Aorta (tissue), 5 donors: ENCODE data around the gene SOX14. TPM values are rescaled to one million over a fixed set of nuclear protein-coding genes. Genes with fewer than 3 reads are reported as not detected.

Experiments used
- ATAC-seq: fragments of 200-7000 bp; cut with Tn5 transposase; one replicate; pipeline ENCODE4 v1.9.1; 2022; ENCODE audit warnings: moderate library complexity; ENCODE audit not compliant: low FRiP score
- DNase-seq, 2 donors: peaks; one replicate each; pipeline ENCODE4 v3.0.0-alpha.2; 2020
- H3K27ac ChIP-seq, 2 donors: one replicate each; pipeline ENCODE4 v1.5.1; 2013; ENCODE audit warnings: low read length in 2 of 2, mild to moderate bottlenecking in 2 of 2, moderate library complexity in 2 of 2, control low read depth in 1 of 2, inconsistent platforms in 1 of 2, low read depth in 1 of 2
- H3K27me3 ChIP-seq, 2 donors: one replicate each; pipeline ENCODE4 v1.6.1; 2013; ENCODE audit warnings: control low read depth in 1 of 2, low read length in 1 of 2, mild to moderate bottlenecking in 1 of 2, moderate library complexity in 1 of 2; ENCODE audit not compliant: insufficient read depth in 2 of 2, control insufficient read depth in 1 of 2
- H3K36me3 ChIP-seq, 2 donors: one replicate each; pipeline ENCODE4 v1.6.1; 2013; ENCODE audit warnings: control low read depth in 1 of 2, low read length in 1 of 2, mild to moderate bottlenecking in 1 of 2; ENCODE audit not compliant: insufficient read depth in 2 of 2, control insufficient read depth in 1 of 2
- H3K4me1 ChIP-seq, 2 donors: one replicate each; pipeline ENCODE4 v1.6.1; 2013; ENCODE audit warnings: low read length in 2 of 2, control low read depth in 1 of 2, mild to moderate bottlenecking in 1 of 2, moderate library complexity in 1 of 2; ENCODE audit not compliant: insufficient read depth in 2 of 2, control insufficient read depth in 1 of 2
- H3K4me3 ChIP-seq, 2 donors: one replicate each; pipeline ENCODE4 v1.5.1; 2013; ENCODE audit warnings: low read length in 2 of 2, control low read depth in 1 of 2, mild to moderate bottlenecking in 1 of 2
- H3K9me3 ChIP-seq: one replicate; pipeline ENCODE4 v1.6.1; 2013; ENCODE audit warnings: mild to moderate bottlenecking, low read length; ENCODE audit not compliant: control insufficient read depth
- WGBS, 2 donors: extraction: QIAGEN DNeasy Blood & Tissue Kit; methylation state at CpG; one replicate each; pipeline ENCODE4 v1.1.7; 2013; 5-methylcytosine and 5-hydroxymethylcytosine counted together
- intact Hi-C, 2 donors: fragments of 100-400 bp; cut with DNase I; formaldehyde crosslinking; loops; one replicate each; pipeline versions ENCODE4 v1.14.2 to v1.15.0; 2022
- long read RNA-seq, 2 donors: library from polyadenylated mRNA; unstranded; transcript quantifications; one replicate each; pipeline ENCODE4 v2.0.0, GENCODE V29; 2020 to 2021
- polyA plus RNA-seq, 2 donors: library from polyadenylated mRNA; stranded (reverse); fragments of 200-250 nt; gene quantifications; one replicate each; pipeline ENCODE4 v1.2.3, GENCODE V29; 2013
- total RNA-seq, 2 donors: library from RNA; stranded (reverse); fragmentation: NEBNext Ultra II Directional; extraction: Animal tissue kit (Norgen Biotek cat#: 25700); gene quantifications; one replicate each; pipeline ENCODE4 v1.2.1, GENCODE V29; 2021
- donor health status: healthy with polysubstance abuse.
- donor health status: Bipolar disorder and iron deficiency.
- donor health status: DM: no; HTN: no; CAD: no.
- donor health status: DM: no; HTN: no; CAD: no.
- donor health status: DM: yes; HTN: yes; CAD: no.

Gene SOX14
- not detected for total RNA-seq
- polyA plus RNA-seq = not detected
- long read RNA-seq, donor 1 = 0 reads
- long read RNA-seq, donor 2 = 0 reads

GRCh38 chr3:137764001-137764433 lies at the start of gene SOX14:
TSS of gene SOX14 (plus strand) at chr3:137764315. CDS start at chr3:137764785, 470 bp downstream.
- Histone ChIP-seq H3K4me3 (no peak within 1 kb of the TSS), H3K9me3 (peaks cover 2% of the 10 kb centered on the region), H3K27me3 (peaks cover 0 to 2% of the 10 kb centered on the region in 2 donors), H3K4me1 (no peaks in the 10 kb centered on the region), H3K27ac (no peak within 1 kb of the TSS), H3K36me3 (no peaks in the 10 kb centered on the region)
- intact Hi-C loops = no loop called here
- 1% methylated on average over 29 to 30 of the region's 30 CpGs for WGBS, 2 donors
- DNase-seq (peak in 1 of 2 donors; percentile 28), ATAC-seq (no peak)

GRCh38 chr3:137714551-137714950 lies 49.6 kb upstream of the SOX14 start:
- H3K36me3 ChIP-seq = no peaks in the 10 kb centered on the region
- no peaks in the 10 kb centered on the region for H3K27me3 ChIP-seq
- H3K4me3 ChIP-seq = no peak overlapping the region
- no peak overlapping the region for H3K27ac ChIP-seq
- no peaks in the 10 kb centered on the region for H3K4me1 ChIP-seq
- 86 to 92% methylated on average over 18 to 25 of the region's 25 CpGs for WGBS, 2 donors
- DNase-seq (no peak), ATAC-seq (no peak)
- peaks cover 2% of the 10 kb centered on the region for H3K9me3 ChIP-seq
- intact Hi-C loops = no loop called here

- intact Hi-C loops = no loop called here
- Histone ChIP-seq H3K9me3 (peaks cover 11% of the 10 kb centered on the region), H3K4me1 (no peaks in the 10 kb centered on the region), H3K27me3 (no peaks in the 10 kb centered on the region), H3K36me3 (no peaks in the 10 kb centered on the region), H3K4me3 (no peak overlapping the region), H3K27ac (no peak overlapping the region)
- DNase-seq (no peak), ATAC-seq (no peak)
Measured at GRCh38 chr3:137724240-137724639, 39.9 kb upstream of the SOX14 start.

GRCh38 chr3:137737208-137737607 lies 26.9 kb upstream of the SOX14 start:
- no peaks in the 10 kb centered on the region for H3K4me1 ChIP-seq
- intact Hi-C loops = no loop called here
- H3K27me3 ChIP-seq = no peaks in the 10 kb centered on the region
- no peaks in the 10 kb centered on the region for H3K36me3 ChIP-seq
- no peak for DNase-seq
- H3K4me3 ChIP-seq = no peak overlapping the region
- H3K9me3 ChIP-seq = peaks cover 7% of the 10 kb centered on the region
- WGBS, 2 donors = 48 to 52% methylated on average over 2 of the region's 2 CpGs
- H3K27ac ChIP-seq = no peak overlapping the region
- ATAC-seq = no peak

GRCh38 chr3:137738710-137739109 lies 25.4 kb upstream of the SOX14 start:
- ATAC-seq (no peak), DNase-seq (no peak)
- Histone ChIP-seq H3K4me3 (no peak overlapping the region), H3K4me1 (no peaks in the 10 kb centered on the region), H3K27ac (no peak overlapping the region), H3K9me3 (peaks cover 7% of the 10 kb centered on the region), H3K27me3 (peaks cover 0 to 1% of the 10 kb centered on the region in 2 donors), H3K36me3 (no peaks in the 10 kb centered on the region)
- intact Hi-C loops = no loop called here

GRCh38 chr3:137743608-137744007 lies 20.5 kb upstream of the SOX14 start:
- no peak for DNase-seq
- ATAC-seq = no peak
- no peaks in the 10 kb centered on the region for H3K36me3 ChIP-seq
- no peaks in the 10 kb centered on the region for H3K4me1 ChIP-seq
- 77 to 80% methylated on average over 2 of the region's 2 CpGs for WGBS, 2 donors
- no peak overlapping the region for H3K4me3 ChIP-seq
- H3K27ac ChIP-seq = no peak overlapping the region
- peaks cover 0 to 2% of the 10 kb centered on the region in 2 donors for H3K27me3 ChIP-seq
- intact Hi-C loops = no loop called here
- peaks cover 1% of the 10 kb centered on the region for H3K9me3 ChIP-seq

GRCh38 chr3:137746808-137747207 lies 17.3 kb upstream of the SOX14 start:
- Histone ChIP-seq H3K36me3 (no peaks in the 10 kb centered on the region), H3K27ac (no peak overlapping the region), H3K4me1 (no peaks in the 10 kb centered on the region), H3K27me3 (peaks cover 0 to 2% of the 10 kb centered on the region in 2 donors), H3K4me3 (no peak overlapping the region), H3K9me3 (peaks cover 3% of the 10 kb centered on the region)
- ATAC-seq = no peak
- WGBS, 2 donors = 33 to 34% methylated on average over 3 of the region's 3 CpGs
- DNase-seq = no peak
- intact Hi-C loops = no loop called here

GRCh38 chr3:137759505-137759904 lies 4.6 kb upstream of the SOX14 start:
- H3K36me3 ChIP-seq = no peaks in the 10 kb centered on the region
- ATAC-seq = no peak
- 21 to 24% methylated on average over 8 of the region's 8 CpGs for WGBS, 2 donors
- H3K4me3 ChIP-seq = no peak overlapping the region
- peaks cover 0 to 2% of the 10 kb centered on the region in 2 donors for H3K27me3 ChIP-seq
- H3K4me1 ChIP-seq = no peaks in the 10 kb centered on the region
- DNase-seq = no peak
- intact Hi-C loops = no loop called here
- no peak overlapping the region for H3K27ac ChIP-seq
- H3K9me3 ChIP-seq = peaks cover 4% of the 10 kb centered on the region

- no peak overlapping the region for H3K27ac ChIP-seq
- DNase-seq (peak in 1 of 2 donors; percentile 28), ATAC-seq (no peak)
- no peaks in the 10 kb centered on the region for H3K36me3 ChIP-seq
- intact Hi-C loops = no loop called here
- peaks cover 4% of the 10 kb centered on the region for H3K9me3 ChIP-seq
- H3K4me3 ChIP-seq = no peak overlapping the region
- 2 to 4% methylated on average over 28 of the region's 28 CpGs for whole genome bisulfite sequencing, 2 donors
- peaks cover 0 to 2% of the 10 kb centered on the region in 2 donors for H3K27me3 ChIP-seq
- H3K4me1 ChIP-seq = no peaks in the 10 kb centered on the region
Measured at GRCh38 chr3:137760341-137761098, 3.6 kb upstream of the SOX14 start.
